Panc1 (cell line): ENCODE data around the gene KCTD19. TPM values are rescaled to one million over a fixed set of nuclear protein-coding genes. Genes with fewer than 3 reads are reported as not detected.

ENCODE experiments used
- ATAC-seq: fragments of 200-7000 bp; cut with Tn5 transposase; 2 replicates; pipeline ENCODE4 v1.9.1; 2020; ENCODE audit warnings: mild to moderate bottlenecking, moderate library complexity
- BruUV-seq: library from RNA; stranded (reverse); fragments of 400-500 nt; replicated peaks from 2 replicates; lab custom pipeline; 2021; lab: Mats Ljungman, UMichigan
- CTCF ChIA-PET: fragments of 300-600 bp; sonication (Branson Sonifier 250); formaldehyde crosslinking; loops from one replicate; lab custom pipeline; 2022; ENCODE audit warnings: antibody characterized with exemption; lab: Charles Lee
- POLR2A ChIA-PET: fragments of 300-600 bp; sonication (Branson Sonifier 250); formaldehyde crosslinking; loops from one replicate; lab custom pipeline; 2022; ENCODE audit warnings: antibody characterized with exemption; lab: Charles Lee
- DNase-seq: peaks from one replicate; pipeline ENCODE4 v3.0.0-alpha.2; 2010; ENCODE audit warnings: low read depth, low spot score
- H3K27ac ChIP-seq: 2 replicates; pipeline ENCODE4 v1.5.1; 2011; ENCODE audit warnings: mild to moderate bottlenecking, low read length, inconsistent platforms
- H3K27me3 ChIP-seq: fragments of 200-500 bp; sonication (Bioruptor generic); 2 replicates; pipeline ENCODE4 v1.6.0; 2014; ENCODE audit warnings: low read length, inconsistent platforms; ENCODE audit not compliant: control insufficient read depth, insufficient read depth
- H3K36me3 ChIP-seq: fragments of 200-500 bp; sonication (Bioruptor generic); 2 replicates; pipeline ENCODE4 v1.5.1; 2014; ENCODE audit warnings: inconsistent platforms, mild to moderate bottlenecking, low read length, moderate library complexity; ENCODE audit not compliant: control insufficient read depth, insufficient read depth
- H3K4me1 ChIP-seq: 2 replicates; pipeline ENCODE4 v1.5.1; 2011; ENCODE audit warnings: inconsistent platforms, mild to moderate bottlenecking, low read length, moderate library complexity; ENCODE audit not compliant: control insufficient read depth, insufficient read depth
- H3K4me3 ChIP-seq, 2 experiments: 2 replicates each; pipeline ENCODE4 v1.5.1; 2011 to 2012; ENCODE audit warnings: low read depth in 2 of 2, low read length in 2 of 2, mild to moderate bottlenecking in 2 of 2, inconsistent platforms in 1 of 2, moderate library complexity in 1 of 2
- H3K9me3 ChIP-seq: fragments of 200-500 bp; sonication (Bioruptor generic); 2 replicates; pipeline ENCODE4 v1.5.1; 2014; ENCODE audit warnings: low read depth, mild to moderate bottlenecking, inconsistent platforms, low read length, moderate library complexity; ENCODE audit not compliant: control insufficient read depth, insufficient read depth
- CTCF ChIP-seq: fragments of 450-650 bp; IDR thresholded peaks from 2 replicates; pipeline ENCODE4 v1.5.1; 2017; ENCODE audit warnings: mild to moderate bottlenecking
- POLR2AphosphoS5 ChIP-seq: IDR thresholded peaks from 2 replicates; pipeline ENCODE4 v1.6.1; 2012; ENCODE audit warnings: mild to moderate bottlenecking, low read depth, low read length, moderate library complexity
- REST ChIP-seq, 2 experiments: IDR thresholded peaks; 2 replicates each; pipeline ENCODE4 v1.6.1; 2011 to 2012; ENCODE audit warnings: low read depth in 2 of 2, control low read depth in 1 of 2, low read length in 1 of 2, mild to moderate bottlenecking in 1 of 2, moderate library complexity in 1 of 2; ENCODE audit not compliant: insufficient read depth in 1 of 2
- SIN3A ChIP-seq: IDR thresholded peaks from 2 replicates; pipeline ENCODE4 v1.6.1; 2012; ENCODE audit warnings: low read depth, mild to moderate bottlenecking, low read length, moderate library complexity, borderline replicate concordance; ENCODE audit not compliant: insufficient read depth
- TCF7L2 ChIP-seq: IDR thresholded peaks from 2 replicates; pipeline ENCODE4 v1.6.1; 2011; ENCODE audit warnings: mild to moderate bottlenecking, low read depth, low read length, inconsistent platforms
- in situ Hi-C: cut with HindIII; loops from 2 replicates; pipeline ENCODE4 v1.10.0; 2016; ENCODE audit warnings: low sequenced_read_pairs, low pct_unique_long_range_greater_than_20kb
- intact Hi-C: fragments of 100-400 bp; cut with micrococcal nuclease; formaldehyde crosslinking; loops from one replicate; pipeline ENCODE4 v1.10.0; 2022; ENCODE audit not compliant: unreplicated experiment
- total RNA-seq: library from RNA; stranded (reverse); gene quantifications from one replicate; pipeline ENCODE4 v1.2.1, GENCODE V29; 2021; ENCODE audit not compliant: unreplicated experiment

The KCTD19 gene
- total RNA-seq, 1 experiment from 2014 or later, result 0.62 TPM

GRCh38 chr16:67268136-67268579 lies 58.4 kb downstream of the KCTD19 start:
- intact Hi-C loops, result no loop called here
- no peaks in the 10 kb centered on the region for H3K9me3 ChIP-seq
- no peak overlapping the region for H3K27ac ChIP-seq
- ATAC-seq, result peak; percentile 68; the same call in 1 of the 2 replicates
- no peak for TF ChIP-seq CTCF
- no peak for TF ChIP-seq TCF7L2
- no peak for TF ChIP-seq SIN3A
- TF ChIP-seq REST (IDR thresholded peaks at IDR 0.05; ENCODE audit: insufficient read depth in 1 of 2, low read depth in 2 of 2, low read length in 1 of 2), result no peak
- no peak for TF ChIP-seq POLR2AphosphoS5
- H3K36me3 ChIP-seq, result no peaks in the 10 kb centered on the region
- no TSS peak for BruUV-seq
- H3K27me3 ChIP-seq, result no peaks in the 10 kb centered on the region
- DNase-seq, result no peak
- no peak overlapping the region for H3K4me3 ChIP-seq
- CTCF ChIA-PET, result interaction anchor here (0.6 kb wide), 2 partner anchors 20 to 47 kb away, joined by 3 read pairs; no protein-coding TSS in a partner anchor
- in situ Hi-C loops, result no loop called here
- no peaks in the 10 kb centered on the region; the same call in 1 of the 2 replicates for H3K4me1 ChIP-seq
- POLR2A ChIA-PET, result interaction anchor here (0.8 kb wide), 1 partner anchor 29 kb away, joined by 7 read pairs; no protein-coding TSS in a partner anchor

- in situ Hi-C loops (no loop called here), intact Hi-C loops (no loop called here)
- Histone ChIP-seq H3K4me1 (no peaks in the 10 kb centered on the region; the same call in 1 of the 2 replicates), H3K4me3 (no peak overlapping the region), H3K9me3 (no peaks in the 10 kb centered on the region), H3K27ac (no peak overlapping the region), H3K36me3 (no peaks in the 10 kb centered on the region), H3K27me3 (no peaks in the 10 kb centered on the region)
- DNase-seq (no peak), ATAC-seq (no peak)
- no TSS peak for BruUV-seq
- CTCF ChIA-PET, result no interaction called here
- POLR2A ChIA-PET, result no interaction called here
- TF ChIP-seq TCF7L2 (no peak), REST (IDR thresholded peaks at IDR 0.05; ENCODE audit: insufficient read depth in 1 of 2, low read depth in 2 of 2, low read length in 1 of 2) (no peak), CTCF (no peak), POLR2AphosphoS5 (no peak), SIN3A (no peak)
These were observed 60.7 kb downstream of the KCTD19 start for GRCh38 chr16:67265834-67266233.
